ENCODE measurements around the gene CRLF2.
A peak's percentile ranks its signal among the peaks of the same experiment; 100 is the strongest.
"Not testable (repeated sequence)": the region's sequence is repeated elsewhere in the genome, so short reads cannot be mapped to it uniquely, and the experiment has no call there.

CRLF2 gene

GRCh38 chrX:1165535-1166196, 46.8 kb downstream of the CRLF2 start:
- DNase-seq, result peak; percentile 19

- no peak for DNase-seq
Measured at GRCh38 chrX:1164322-1165288, 47.8 kb downstream of the CRLF2 start.

- no peak for DNase-seq
Measured at GRCh38 chrX:1163231-1163630, 49.2 kb downstream of the CRLF2 start.

GRCh38 chrX:1162119-1162916, 50.1 kb downstream of the CRLF2 start:
- no peak for DNase-seq

- DNase-seq, result no peak
Measured at GRCh38 chrX:1159548-1159947, 52.9 kb downstream of the CRLF2 start.

GRCh38 chrX:1156681-1157455, 55.6 kb downstream of the CRLF2 start:
- not testable (repeated sequence) for DNase-seq

- DNase-seq, result no peak
Measured at GRCh38 chrX:1153940-1154339, 58.5 kb downstream of the CRLF2 start.

GRCh38 chrX:1152090-1152489, 60.4 kb downstream of the CRLF2 start:
- no peak for DNase-seq

GRCh38 chrX:1151378-1152077, 60.9 kb downstream of the CRLF2 start:
- DNase-seq, result no peak

GRCh38 chrX:1150569-1151347, 61.7 kb downstream of the CRLF2 start:
- DNase-seq, result no peak

GRCh38 chrX:1147611-1148515, 64.6 kb downstream of the CRLF2 start:
- DNase-seq, result no peak

GRCh38 chrX:1144293-1144692, 68.2 kb downstream of the CRLF2 start:
- no peak for DNase-seq
